Astrocyte of the cerebellum (primary cell): ENCODE measurements around the gene TGM2.

Experiments
- DNase-seq: peaks from one replicate; pipeline ENCODE4 v3.0.0-alpha.2; 2011; ENCODE audit warnings: low read depth
- H3K4me3 ChIP-seq: 2 replicates; pipeline ENCODE4 v1.5.1; 2011; ENCODE audit warnings: mild to moderate bottlenecking, low read depth, low read length, moderate library complexity
- in situ Hi-C: cut with HindIII; loops from 2 replicates; pipeline ENCODE4 v1.10.0; 2017; ENCODE audit warnings: low sequenced_read_pairs
- TF ChIP-seq, protein P1 (sequence below): IDR thresholded peaks from 2 replicates; pipeline ENCODE4 v1.5.1; 2012; ENCODE audit warnings: low read length, low read depth, moderate library complexity, mild to moderate bottlenecking; ENCODE audit errors: missing control alignments

Gene TGM2

DNA sequence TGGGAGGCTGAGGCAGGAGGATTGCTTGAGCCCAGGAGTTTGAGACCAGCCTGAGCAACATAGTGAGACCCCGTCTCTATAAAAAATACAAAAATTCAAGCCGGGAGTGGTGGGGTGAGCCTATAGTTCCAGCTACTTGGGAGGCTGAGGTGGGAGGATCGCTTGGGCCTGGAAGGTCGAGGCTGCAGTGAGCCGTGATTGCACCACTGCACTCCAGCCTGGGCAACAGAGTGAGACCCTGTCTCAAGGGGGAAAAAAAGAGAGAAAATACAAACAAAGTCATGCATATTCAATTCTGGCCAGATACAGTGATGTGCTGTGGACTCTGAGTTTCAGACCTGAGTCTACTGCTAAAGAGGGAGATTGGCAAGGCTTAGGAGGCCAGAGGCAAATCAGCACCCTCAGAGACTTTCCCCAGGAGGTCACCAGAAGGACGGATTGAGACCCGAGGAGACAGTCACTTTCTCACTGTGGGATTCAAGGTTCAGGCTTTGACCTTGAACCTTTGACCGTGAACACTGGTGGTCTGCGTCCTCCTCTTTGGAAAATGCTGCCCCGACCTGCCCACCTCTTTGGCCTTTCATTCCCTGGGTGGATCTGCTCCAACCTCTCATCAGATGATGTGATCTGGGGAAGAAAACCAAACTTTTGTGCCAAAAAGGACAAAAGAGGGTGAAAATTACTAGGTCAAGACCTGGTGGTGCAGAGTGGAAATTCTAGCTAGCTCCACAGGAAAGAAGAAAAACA lies 31.2 kb downstream of the TGM2 start:
- DNase-seq: no peak
- in situ Hi-C loops: no loop called here
- TF ChIP-seq, protein P1, sequence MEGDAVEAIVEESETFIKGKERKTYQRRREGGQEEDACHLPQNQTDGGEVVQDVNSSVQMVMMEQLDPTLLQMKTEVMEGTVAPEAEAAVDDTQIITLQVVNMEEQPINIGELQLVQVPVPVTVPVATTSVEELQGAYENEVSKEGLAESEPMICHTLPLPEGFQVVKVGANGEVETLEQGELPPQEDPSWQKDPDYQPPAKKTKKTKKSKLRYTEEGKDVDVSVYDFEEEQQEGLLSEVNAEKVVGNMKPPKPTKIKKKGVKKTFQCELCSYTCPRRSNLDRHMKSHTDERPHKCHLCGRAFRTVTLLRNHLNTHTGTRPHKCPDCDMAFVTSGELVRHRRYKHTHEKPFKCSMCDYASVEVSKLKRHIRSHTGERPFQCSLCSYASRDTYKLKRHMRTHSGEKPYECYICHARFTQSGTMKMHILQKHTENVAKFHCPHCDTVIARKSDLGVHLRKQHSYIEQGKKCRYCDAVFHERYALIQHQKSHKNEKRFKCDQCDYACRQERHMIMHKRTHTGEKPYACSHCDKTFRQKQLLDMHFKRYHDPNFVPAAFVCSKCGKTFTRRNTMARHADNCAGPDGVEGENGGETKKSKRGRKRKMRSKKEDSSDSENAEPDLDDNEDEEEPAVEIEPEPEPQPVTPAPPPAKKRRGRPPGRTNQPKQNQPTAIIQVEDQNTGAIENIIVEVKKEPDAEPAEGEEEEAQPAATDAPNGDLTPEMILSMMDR: no peak
- no peak overlapping the region for H3K4me3 ChIP-seq

DNA sequence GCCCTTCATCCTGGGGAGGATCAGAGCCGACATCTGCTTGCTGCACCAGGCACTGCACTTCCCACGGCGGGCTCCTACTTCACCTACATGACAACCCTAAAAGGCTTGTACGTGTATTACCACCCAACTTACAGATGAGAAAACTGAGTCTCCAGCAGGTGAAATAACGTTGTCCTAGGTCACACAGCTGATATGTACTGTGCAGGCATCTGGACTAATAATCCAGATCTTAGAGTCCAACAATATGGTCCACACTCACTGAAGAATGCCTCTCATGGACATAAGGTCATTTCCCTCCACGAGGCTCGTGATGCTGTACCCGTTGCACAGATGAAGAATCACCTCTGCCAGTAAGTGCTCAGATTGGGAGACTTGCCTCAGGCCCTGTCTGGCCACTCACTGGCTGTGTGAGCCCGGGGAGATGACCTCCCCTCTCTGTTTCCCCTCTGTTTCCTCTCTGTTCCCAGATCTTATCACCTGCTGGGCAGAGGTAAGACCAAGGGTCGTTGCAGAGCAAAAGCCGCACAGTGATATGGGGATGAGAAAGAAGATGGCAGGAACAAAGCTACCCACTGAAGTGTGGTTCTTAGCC lies 32.1 kb downstream of the TGM2 start:
- TF ChIP-seq, protein P1: no peak
- in situ Hi-C loops: no loop called here
- no peak overlapping the region for H3K4me3 ChIP-seq
- DNase-seq: no peak

DNA sequence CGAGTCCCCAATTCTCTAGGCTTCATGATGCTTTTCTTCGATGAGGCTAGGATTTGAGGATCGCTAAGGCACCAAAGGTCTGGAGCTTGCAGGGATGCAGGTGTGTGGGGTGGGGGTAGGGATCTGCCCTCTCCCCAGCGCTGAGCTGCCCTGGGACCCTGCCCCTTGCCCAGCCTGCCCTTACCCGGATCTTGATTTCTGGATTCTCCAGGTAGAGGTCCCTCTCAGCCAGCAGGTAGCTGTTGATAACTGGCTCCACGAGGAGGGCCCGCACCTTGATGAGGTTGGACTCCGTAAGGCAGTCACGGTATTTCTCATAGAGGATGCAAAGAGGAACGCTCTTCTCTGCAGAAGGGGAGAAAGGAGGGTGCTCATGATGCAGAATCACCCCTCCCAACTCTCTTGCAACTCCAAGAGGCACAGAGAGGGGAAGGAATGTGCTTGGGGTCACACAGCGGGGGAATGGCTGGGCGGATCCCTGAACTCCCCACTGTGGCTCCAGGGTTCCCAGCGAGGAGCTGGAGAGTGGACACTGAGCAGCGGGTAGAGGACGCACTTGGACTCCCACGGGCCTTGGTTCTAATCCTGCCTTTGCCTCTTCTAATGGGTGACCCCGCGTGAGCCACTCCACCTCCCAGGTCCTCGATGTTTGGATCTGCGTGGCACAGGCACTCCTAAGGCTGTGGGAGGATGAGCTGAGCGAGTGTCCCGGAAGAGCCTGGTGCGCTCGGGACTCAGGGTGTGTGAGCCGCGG lies 32.7 kb downstream of the TGM2 start:
- DNase-seq: no peak
- in situ Hi-C loops: no loop called here
- TF ChIP-seq, protein P1: no peak
- H3K4me3 ChIP-seq: no peak overlapping the region

DNA sequence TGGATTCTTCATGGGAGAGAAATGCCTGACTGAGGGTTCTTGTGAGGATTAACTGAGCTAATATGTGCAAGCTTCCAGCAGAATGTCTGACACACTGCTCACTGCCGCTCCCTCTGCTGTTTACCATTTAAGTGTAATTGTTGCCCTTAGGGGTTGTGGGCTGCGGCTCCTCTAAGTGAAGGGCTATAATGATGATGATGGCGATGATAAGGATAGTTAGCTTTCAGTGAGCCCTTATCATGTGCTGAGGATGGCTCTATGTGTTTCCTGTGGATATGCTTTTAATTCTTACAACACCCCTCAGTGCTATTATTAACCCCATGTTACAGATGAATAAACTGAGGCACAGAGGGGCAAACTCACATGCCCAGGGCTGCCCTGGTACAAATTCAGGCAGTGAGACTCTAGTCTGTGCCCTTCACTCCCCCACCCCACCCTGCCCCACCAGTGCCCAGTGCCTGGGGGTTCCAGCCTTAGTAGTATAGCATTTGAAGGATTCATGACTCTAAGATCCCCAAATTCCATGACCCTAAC lies 33.4 kb downstream of the TGM2 start:
- no peak overlapping the region for H3K4me3 ChIP-seq
- in situ Hi-C loops: no loop called here
- TF ChIP-seq, protein P1: no peak
- DNase-seq: no peak

DNA sequence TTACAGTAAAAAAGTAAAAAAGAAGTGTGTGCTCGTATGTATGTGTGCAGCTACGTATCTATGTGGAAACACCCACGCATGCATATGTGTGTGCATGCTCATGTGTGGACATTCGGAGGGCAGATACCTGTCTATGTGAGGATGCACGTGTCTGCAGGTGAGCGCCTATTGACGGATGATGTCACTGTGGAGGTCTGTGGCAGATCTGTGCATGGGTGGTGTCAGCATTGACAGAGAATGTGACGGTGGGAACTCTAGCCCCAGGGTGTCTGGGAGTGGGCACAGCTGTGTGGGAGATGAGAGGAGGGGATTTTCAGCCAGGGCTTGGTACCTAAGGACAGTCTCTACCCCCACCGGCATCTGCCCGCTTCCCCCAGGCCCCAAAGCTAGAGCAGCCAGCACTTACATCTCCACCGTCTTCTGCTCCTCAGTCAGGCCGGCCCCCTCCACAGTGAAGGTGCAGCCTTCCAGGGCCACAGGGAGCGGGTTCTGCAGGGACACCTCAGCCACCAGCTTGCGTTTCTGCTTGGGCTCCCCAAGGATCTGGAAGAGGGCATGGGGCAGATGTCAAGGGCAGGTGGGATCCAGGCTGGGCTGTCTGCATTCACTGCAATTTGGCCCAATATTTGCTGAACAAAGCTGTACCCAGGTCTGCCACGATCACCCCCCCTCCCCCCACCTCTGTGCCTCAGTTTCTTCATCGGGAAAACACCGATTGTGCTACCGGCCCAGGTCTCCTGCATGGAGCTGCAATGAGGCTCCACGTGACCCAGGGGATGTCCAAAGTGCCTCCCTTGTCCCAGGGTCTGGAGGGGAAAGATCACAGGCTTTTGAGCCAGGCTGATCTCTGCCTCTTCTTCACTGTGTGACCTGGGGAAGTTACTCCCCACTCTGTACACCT lies 34.1 kb downstream of the TGM2 start:
- DNase-seq: no peak
- TF ChIP-seq, protein P1: no peak
- in situ Hi-C loops: no loop called here

More for the DNA sequence above, 34.1 kb downstream of the TGM2 start:
- no peak overlapping the region for H3K4me3 ChIP-seq
